K562 (cell line): ENCODE data around the gene SKAP1. TPM values are rescaled to one million over a fixed set of nuclear protein-coding genes. Genes with fewer than 3 reads are reported as not detected.

ENCODE experiments used
- CCNT2 ChIP-seq: IDR thresholded peaks from 2 replicates; pipeline ENCODE4 v1.6.1; 2011; ENCODE audit warnings: borderline replicate concordance, low read depth, mild to moderate bottlenecking, moderate library complexity, mixed read lengths, low read length; ENCODE audit not compliant: insufficient read length; ENCODE audit errors: extremely low read depth
- ETV5 ChIP-seq: sonication (generic); formaldehyde crosslinking; IDR thresholded peaks from 2 replicates; pipeline ENCODE4 v1.4.0; 2020; ENCODE audit warnings: low read depth, mild to moderate bottlenecking, missing genetic modification reagents
- JUN ChIP-seq, 2 experiments: sonication (generic) in 1 of 2; formaldehyde crosslinking in 1 of 2; IDR thresholded peaks; 2 replicates each; pipeline versions ENCODE4 v1.6.1 to v1.8.0; 2012 to 2022; ENCODE audit warnings: borderline replicate concordance in 2 of 2, mild to moderate bottlenecking in 2 of 2, improper control_type of control experiment in 1 of 2, low read depth in 1 of 2, low read length in 1 of 2, missing genetic modification reagents in 1 of 2
- MAX ChIP-seq: sonication (generic); formaldehyde crosslinking; IDR thresholded peaks from 2 replicates; pipeline ENCODE4 v1.9.0; 2022; ENCODE audit warnings: mild to moderate bottlenecking, missing genetic modification reagents
- PHF21A ChIP-seq: fragments of 450-650 bp; IDR thresholded peaks from 2 replicates; pipeline ENCODE4 v1.6.1; 2017; ENCODE audit warnings: low read depth, borderline replicate concordance
- POLR2AphosphoS2 ChIP-seq: IDR thresholded peaks from 2 replicates; pipeline ENCODE4 v1.6.1; 2012; ENCODE audit warnings: low read length, improper control_type of control experiment
- RBM14 ChIP-seq: fragments of 200-400 bp; formaldehyde crosslinking; IDR thresholded peaks from 2 replicates; pipeline ENCODE4 v1.6.1; 2018; ENCODE audit warnings: low read depth, mild to moderate bottlenecking, low read length, moderate library complexity, borderline replicate concordance; ENCODE audit not compliant: insufficient read depth
- SIN3A ChIP-seq, 2 experiments: fragments of 150-350 bp in 1 of 2; IDR thresholded peaks; 2 replicates each; pipeline ENCODE4 v1.6.1; 2011 to 2016; ENCODE audit warnings: borderline replicate concordance in 2 of 2, low read depth in 2 of 2, low read length in 2 of 2, mild to moderate bottlenecking in 2 of 2, moderate library complexity in 2 of 2; ENCODE audit not compliant: control insufficient read depth in 1 of 2
- SIX5 ChIP-seq, 2 experiments: IDR thresholded peaks; 2 replicates each; pipeline ENCODE4 v1.6.1; 2011; ENCODE audit warnings: low read length in 2 of 2, borderline replicate concordance in 1 of 2, low read depth in 1 of 2, mild to moderate bottlenecking in 1 of 2, moderate library complexity in 1 of 2; ENCODE audit not compliant: insufficient read depth in 1 of 2
- TAF1 ChIP-seq: IDR thresholded peaks from 2 replicates; pipeline ENCODE4 v1.6.1; 2011; ENCODE audit warnings: mild to moderate bottlenecking, low read length, moderate library complexity; ENCODE audit not compliant: insufficient read depth, control insufficient read depth, severe bottlenecking; ENCODE audit errors: extremely low read depth
- THAP7 ChIP-seq: fragments of 250-450 bp; sonication (Bioruptor Pico); IDR thresholded peaks from 2 replicates; pipeline ENCODE4 v1.5.0; 2021
- U2AF1 ChIP-seq: fragments of 200-400 bp; formaldehyde crosslinking; optimal IDR thresholded peaks from 2 replicates; pipeline ENCODE3; 2017; ENCODE audit warnings: mild to moderate bottlenecking, low read depth, low read length, moderate library complexity
- ZBTB9 ChIP-seq: fragments of 450-650 bp; formaldehyde crosslinking; IDR thresholded peaks from 2 replicates; pipeline ENCODE4 v1.4.0; 2020; ENCODE audit warnings: mild to moderate bottlenecking, moderate library complexity
- polyA plus RNA-seq, 8 experiments: library from polyadenylated mRNA; depleted of rRNA in 4 of 8; stranded (reverse) in 5 of 8; unstranded in 3 of 8; fragments of >200 nt; fragmentation: Nextera tagmentation in 2 of 8; fragmentation: Illumina TruSeq in 1 of 8; extraction: Ambion mirVana in 2 of 8; extraction: Trizol in 1 of 8; gene quantifications; 2 replicates each; pipeline versions ENCODE4 v1.2.1 to v1.2.3, GENCODE V29; 2011 to 2014; ENCODE audit warnings: inconsistent platforms in 1 of 8, missing spikeins in 1 of 8
- total RNA-seq, 7 experiments: library from RNA; depleted of rRNA in 6 of 7; stranded (reverse); fragments of >200 nt in 6 of 7; fragmentation: Illumina TruSeq in 2 of 7; extraction: Trizol in 2 of 7; gene quantifications; 2 replicates each; pipeline versions ENCODE4 v1.2.1 to v1.2.3, GENCODE V29; 2011 to 2021; ENCODE audit warnings: low replicate concordance in 1 of 7
- TF ChIP-seq, protein P1 (sequence below), 2 experiments: fragments of 150-350 bp in 1 of 2; IDR thresholded peaks; 2 replicates each; pipeline ENCODE4 v1.6.1; 2012 to 2016; ENCODE audit warnings: low read depth in 2 of 2, low read length in 2 of 2, mild to moderate bottlenecking in 1 of 2, moderate library complexity in 1 of 2
- TF ChIP-seq, protein P2 (sequence below): fragments of 450-650 bp; IDR thresholded peaks from 2 replicates; pipeline ENCODE4 v1.6.1; 2017; ENCODE audit warnings: mild to moderate bottlenecking, moderate library complexity
- TF ChIP-seq, protein P3 (sequence below): sonication (generic); formaldehyde crosslinking; IDR thresholded peaks from 2 replicates; pipeline ENCODE4 v1.8.0; 2022; ENCODE audit warnings: mild to moderate bottlenecking, missing genetic modification reagents

The SKAP1 gene
- total and polyA plus RNA-seq, 9 of the 15 experiments (the other 6 are each of a cell fraction or from before 2014, with no cell fraction given) = 0.06 to 0.80 (median 0.10) TPM; not detected in 4

DNA sequence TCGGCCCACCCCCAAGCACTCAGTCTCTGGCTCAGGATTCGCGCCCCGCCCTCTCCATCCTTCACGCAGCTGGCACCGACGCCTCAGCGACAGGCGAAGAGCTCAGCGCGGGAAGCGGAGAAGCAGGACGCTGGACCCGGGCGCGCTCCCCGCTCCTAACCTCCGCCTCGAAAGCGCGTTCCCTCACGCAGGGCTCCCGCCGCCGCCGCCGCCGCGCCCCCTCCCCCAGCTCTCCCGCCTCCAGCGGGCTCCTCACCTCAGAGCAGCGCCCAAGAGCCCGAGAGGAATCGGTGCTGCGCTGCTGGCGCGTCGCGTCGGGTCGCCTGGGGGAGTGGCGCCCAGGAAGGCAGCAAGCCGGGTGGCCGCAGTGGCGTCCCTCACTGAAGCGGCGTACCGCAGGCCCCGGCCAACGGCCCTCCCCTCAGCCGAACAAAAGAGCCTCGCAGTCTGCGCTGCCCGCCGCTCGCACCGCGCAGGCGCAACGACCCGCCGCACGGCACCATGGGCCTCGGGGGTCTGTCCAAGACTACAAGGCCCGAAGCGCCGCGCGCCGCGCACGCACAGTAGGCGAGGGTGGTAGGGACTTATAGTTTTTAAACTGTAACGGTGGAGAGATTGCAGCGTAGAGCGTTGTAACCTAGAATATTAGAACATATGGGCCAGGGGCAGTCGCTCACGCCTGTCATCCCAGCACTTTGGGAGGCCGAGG is 328.8 kb downstream of the SKAP1 start, which contains the start of gene CBX1 (continued):
- TF ChIP-seq JUN (IDR thresholded peaks at IDR 0.05; ENCODE audit: borderline replicate concordance, low read depth, low read length) (no peak), JUN (CRISPR knock-in tag; IDR thresholded peaks at IDR 0.05; ENCODE audit: borderline replicate concordance) (peak; percentile 8; the same call in 1 of the 2 replicates), ETV5 (CRISPR knock-in tag) (peak; percentile 32; the same call in 1 of the 2 replicates), PHF21A (no peak), SIX5 (IDR thresholded peaks at IDR 0.05; ENCODE audit: borderline replicate concordance in 1 of 2, insufficient read depth in 1 of 2, low read depth in 1 of 2, low read length in 2 of 2) (peak; percentile 65; a peak in 3 of 4 replicates), THAP7 (no peak), CCNT2 (peak; percentile 63), SIN3A (IDR thresholded peaks at IDR 0.05; ENCODE audit: borderline replicate concordance in 2 of 2, control insufficient read depth in 1 of 2, low read depth in 2 of 2, low read length in 2 of 2) (peak in 1 of 2 experiments; percentile 36; a peak in 1 of 4 replicates), U2AF1 (peak; percentile 80), POLR2AphosphoS2 (no peak), RBM14 (0 out of 2 replicates have a peak, but pooled peaks have one; percentile 61), MAX (peak; percentile 75), TAF1 (no peak), ZBTB9 (CRISPR knock-in tag) (peak; percentile 87; the same call in 1 of the 2 replicates)
- TF ChIP-seq, protein P1, sequence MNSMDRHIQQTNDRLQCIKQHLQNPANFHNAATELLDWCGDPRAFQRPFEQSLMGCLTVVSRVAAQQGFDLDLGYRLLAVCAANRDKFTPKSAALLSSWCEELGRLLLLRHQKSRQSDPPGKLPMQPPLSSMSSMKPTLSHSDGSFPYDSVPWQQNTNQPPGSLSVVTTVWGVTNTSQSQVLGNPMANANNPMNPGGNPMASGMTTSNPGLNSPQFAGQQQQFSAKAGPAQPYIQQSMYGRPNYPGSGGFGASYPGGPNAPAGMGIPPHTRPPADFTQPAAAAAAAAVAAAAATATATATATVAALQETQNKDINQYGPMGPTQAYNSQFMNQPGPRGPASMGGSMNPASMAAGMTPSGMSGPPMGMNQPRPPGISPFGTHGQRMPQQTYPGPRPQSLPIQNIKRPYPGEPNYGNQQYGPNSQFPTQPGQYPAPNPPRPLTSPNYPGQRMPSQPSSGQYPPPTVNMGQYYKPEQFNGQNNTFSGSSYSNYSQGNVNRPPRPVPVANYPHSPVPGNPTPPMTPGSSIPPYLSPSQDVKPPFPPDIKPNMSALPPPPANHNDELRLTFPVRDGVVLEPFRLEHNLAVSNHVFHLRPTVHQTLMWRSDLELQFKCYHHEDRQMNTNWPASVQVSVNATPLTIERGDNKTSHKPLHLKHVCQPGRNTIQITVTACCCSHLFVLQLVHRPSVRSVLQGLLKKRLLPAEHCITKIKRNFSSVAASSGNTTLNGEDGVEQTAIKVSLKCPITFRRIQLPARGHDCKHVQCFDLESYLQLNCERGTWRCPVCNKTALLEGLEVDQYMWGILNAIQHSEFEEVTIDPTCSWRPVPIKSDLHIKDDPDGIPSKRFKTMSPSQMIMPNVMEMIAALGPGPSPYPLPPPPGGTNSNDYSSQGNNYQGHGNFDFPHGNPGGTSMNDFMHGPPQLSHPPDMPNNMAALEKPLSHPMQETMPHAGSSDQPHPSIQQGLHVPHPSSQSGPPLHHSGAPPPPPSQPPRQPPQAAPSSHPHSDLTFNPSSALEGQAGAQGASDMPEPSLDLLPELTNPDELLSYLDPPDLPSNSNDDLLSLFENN (IDR thresholded peaks at IDR 0.05; ENCODE audit: low read depth in 2 of 2, low read length in 2 of 2) = no peak
- TF ChIP-seq, protein P2, sequence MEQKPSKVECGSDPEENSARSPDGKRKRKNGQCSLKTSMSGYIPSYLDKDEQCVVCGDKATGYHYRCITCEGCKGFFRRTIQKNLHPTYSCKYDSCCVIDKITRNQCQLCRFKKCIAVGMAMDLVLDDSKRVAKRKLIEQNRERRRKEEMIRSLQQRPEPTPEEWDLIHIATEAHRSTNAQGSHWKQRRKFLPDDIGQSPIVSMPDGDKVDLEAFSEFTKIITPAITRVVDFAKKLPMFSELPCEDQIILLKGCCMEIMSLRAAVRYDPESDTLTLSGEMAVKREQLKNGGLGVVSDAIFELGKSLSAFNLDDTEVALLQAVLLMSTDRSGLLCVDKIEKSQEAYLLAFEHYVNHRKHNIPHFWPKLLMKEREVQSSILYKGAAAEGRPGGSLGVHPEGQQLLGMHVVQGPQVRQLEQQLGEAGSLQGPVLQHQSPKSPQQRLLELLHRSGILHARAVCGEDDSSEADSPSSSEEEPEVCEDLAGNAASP = no peak
- TF ChIP-seq, protein P3, sequence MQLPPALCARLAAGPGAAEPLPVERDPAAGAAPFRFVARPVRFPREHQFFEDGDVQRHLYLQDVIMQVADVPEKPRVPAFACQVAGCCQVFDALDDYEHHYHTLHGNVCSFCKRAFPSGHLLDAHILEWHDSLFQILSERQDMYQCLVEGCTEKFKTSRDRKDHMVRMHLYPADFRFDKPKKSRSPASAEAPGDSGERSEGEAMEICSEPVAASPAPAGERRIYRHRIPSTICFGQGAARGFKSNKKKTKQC = peak; percentile 88
